GM12892 (cell line): ENCODE measurements around the gene TRABD2B.

Source experiments
- POLR2A ChIP-seq: IDR thresholded peaks from 2 replicates; pipeline ENCODE4 v1.6.1; 2011; ENCODE audit warnings: low read depth, low read length, control low read depth
- POLR2AphosphoS5 ChIP-seq: IDR thresholded peaks from 2 replicates; pipeline ENCODE4 v1.6.1; 2011; ENCODE audit warnings: low read depth, low read length, control low read depth
- TAF1 ChIP-seq: IDR thresholded peaks from 2 replicates; pipeline ENCODE4 v1.6.1; 2011; ENCODE audit warnings: low read depth, mild to moderate bottlenecking, control low read depth, low read length, borderline replicate concordance

GRCh38 chr1:47753808-47754207 lies 243.4 kb downstream of the TRABD2B start:
- no peak for TF ChIP-seq TAF1
- TF ChIP-seq POLR2A: no peak
- no peak for TF ChIP-seq POLR2AphosphoS5
